Activated gamma-delta T cell treated with anti-CD3 and anti-CD28 coated beads, Interleukin-2, amount 50 U/mL, for 16 hours (primary cell): Measurements from ENCODE around the gene POM121C.
"Not testable (repeated sequence)": the region's sequence is repeated elsewhere in the genome, so short reads cannot be mapped to it uniquely, and the experiment has no call there.

Experiments
- DNase-seq: peaks from one replicate; pipeline ENCODE4 v3.0.0-alpha.2; 2020; ENCODE audit warnings: low read depth

Gene POM121C

DNA sequence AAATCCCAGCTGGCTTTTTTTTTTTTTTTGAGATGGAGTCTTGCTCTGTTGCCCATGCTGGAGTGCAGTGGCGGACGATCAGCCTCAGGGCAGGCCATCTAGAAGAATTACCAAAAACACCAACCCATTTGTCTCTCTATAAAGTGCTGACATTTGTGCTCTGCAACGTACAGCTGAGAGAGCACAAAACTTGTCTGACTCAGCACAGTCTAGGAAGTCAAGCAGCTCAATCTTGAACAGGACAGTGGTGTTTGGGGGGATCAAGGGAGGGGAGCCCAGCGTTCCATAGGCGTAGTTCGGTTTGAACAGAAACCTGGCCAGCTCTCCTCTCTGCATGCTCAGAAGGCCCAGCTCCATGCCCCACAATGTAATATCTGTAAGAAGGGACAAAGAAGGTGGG lies 92.9 kb downstream of the POM121C start:
- DNase-seq: not testable (repeated sequence)

DNA sequence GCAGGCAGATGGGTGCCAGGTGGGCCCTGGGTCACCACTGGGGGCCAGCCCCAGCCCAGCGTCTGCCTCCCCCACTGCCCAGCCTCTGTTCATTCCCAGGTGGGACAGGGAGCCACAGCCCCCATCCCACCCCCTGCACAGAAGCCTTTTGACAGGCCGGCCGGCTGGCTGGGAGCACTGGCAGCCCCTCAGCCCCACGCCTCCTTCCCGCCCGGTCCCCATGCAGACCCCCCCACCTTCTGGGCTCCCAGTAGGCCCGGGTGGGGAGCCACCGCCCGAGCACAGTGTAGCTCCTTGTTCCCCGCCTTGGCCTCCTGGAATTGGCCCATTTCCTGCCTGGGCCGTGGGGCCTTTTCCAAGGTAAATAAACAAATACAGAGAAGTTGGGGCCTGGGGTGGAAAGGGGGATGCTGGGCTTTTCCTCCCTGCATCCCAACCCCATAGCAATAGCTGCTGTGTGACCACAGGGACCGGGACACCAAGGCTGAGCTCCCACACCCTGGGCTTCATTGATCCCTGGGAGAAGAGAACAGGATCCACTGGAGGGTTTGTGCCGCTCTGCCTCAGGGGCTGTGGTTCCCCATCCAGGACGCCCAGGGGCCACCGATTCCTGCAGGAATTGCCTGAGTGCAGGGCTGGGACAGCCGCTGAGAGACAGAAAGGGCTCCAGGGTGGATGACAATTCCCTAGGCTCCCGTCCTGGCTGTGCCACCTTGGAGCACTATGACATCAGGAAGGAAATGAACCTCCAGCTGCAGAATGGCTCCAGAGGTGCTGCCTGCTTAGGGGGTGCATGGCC lies 111.4 kb downstream of the POM121C start:
- not testable (repeated sequence) for DNase-seq

DNA sequence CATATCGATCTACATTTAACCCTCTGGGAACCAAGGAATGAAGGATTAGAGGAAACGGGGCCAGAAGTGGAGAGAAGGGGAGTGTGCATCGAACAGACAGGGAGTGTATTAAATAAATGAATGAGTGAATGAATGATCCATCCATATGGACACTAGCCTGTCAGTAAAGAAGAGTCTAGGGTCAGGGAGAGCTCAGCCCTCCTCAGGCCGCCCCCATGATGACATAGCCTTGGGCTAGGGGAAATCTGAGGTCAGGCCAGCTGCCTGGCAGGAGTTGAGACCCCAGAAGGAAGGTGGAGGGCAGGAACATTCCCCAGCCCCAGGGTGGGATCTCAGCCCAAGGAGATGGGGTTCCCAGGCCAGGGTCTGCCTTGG lies 112.0 kb downstream of the POM121C start:
- not testable (repeated sequence) for DNase-seq

DNA sequence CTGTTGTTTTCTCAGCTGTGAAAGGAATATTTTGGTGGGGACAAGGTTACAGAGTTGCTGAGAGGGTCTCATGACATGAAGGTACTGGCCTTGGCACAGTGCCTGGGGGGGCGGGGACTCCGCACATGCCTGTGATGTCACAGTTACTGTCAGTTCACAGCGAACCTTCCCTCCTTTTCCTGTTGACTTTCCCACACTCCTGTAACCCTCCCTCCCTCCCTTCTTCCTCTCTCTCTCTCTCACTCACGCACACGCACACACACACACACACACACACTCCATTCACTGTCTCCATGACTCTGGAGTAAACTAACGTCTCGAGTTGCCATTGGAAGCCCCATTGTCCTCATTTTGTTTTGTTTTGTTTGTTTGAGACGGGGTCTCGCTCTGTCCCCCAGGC lies 118.8 kb downstream of the POM121C start:
- not testable (repeated sequence) for DNase-seq
